Measurements from ENCODE around the gene GALNT6.

GALNT6 gene

GRCh38 chr12:51372021-51372420 is 19.2 kb downstream of the GALNT6 start:
- Histone ChIP-seq H3K9me3 (ENCODE audit: control insufficient read depth, low read length) (no peaks in the 10 kb centered on the region), H2BK120ac (ENCODE audit: low read depth, low read length) (no peak overlapping the region), H3K18ac (ENCODE audit: low read depth in 1 of 2, low read length in 2 of 2) (no peak overlapping the region), H2BK5ac (ENCODE audit: low read depth, low read length, poor library complexity, severe bottlenecking) (peak overlapping the region; percentile 15), H3K4me2 (ENCODE audit: low read length, poor library complexity, severe bottlenecking) (peak overlapping the region; percentile 26), H4K8ac (ENCODE audit: low read length) (no peak overlapping the region), H3K4me1 (ENCODE audit: control insufficient read depth, insufficient read depth, low read depth, low read length) (peaks cover 21% of the 10 kb centered on the region), H2AK5ac (ENCODE audit: low read length, severe bottlenecking) (no peak overlapping the region), H3K14ac (ENCODE audit: low read length in 2 of 2) (no peak overlapping the region), H2BK12ac (ENCODE audit: low read length in 2 of 2) (peak overlapping the region in 1 of 2 experiments; percentile 15), H3K36me3 (ENCODE audit: control insufficient read depth in 1 of 2, insufficient read depth in 2 of 2, low read depth in 1 of 2, low read length in 2 of 2) (peaks cover 0 to 1% of the 10 kb centered on the region in 2 experiments), H3K79me1 (replicated peaks; ENCODE audit: low read length, poor library complexity, severe bottlenecking) (no peaks in the 10 kb centered on the region), H3K27ac (ENCODE audit: low read length, poor library complexity, severe bottlenecking) (peak overlapping the region; percentile 91), H2AFZ (ENCODE audit: low read depth, low read length) (no peak overlapping the region), H3K27me3 (ENCODE audit: control insufficient read depth in 1 of 2, insufficient read depth in 1 of 2, low read length in 2 of 2) (peaks cover 0 to under 1% of the 10 kb centered on the region in 2 experiments), H4K91ac (ENCODE audit: low read length) (no peak overlapping the region), H3K4me3 (ENCODE audit: insufficient read depth in 1 of 2, low read depth in 1 of 2, low read length in 2 of 2) (peak overlapping the region in 1 of 2 experiments; percentile 3), H3K4ac (ENCODE audit: low read depth in 1 of 2, low read length in 2 of 2) (no peak overlapping the region), H2BK15ac (ENCODE audit: low read depth, poor library complexity, severe bottlenecking) (no peak overlapping the region), H3K23ac (ENCODE audit: low read length in 2 of 2) (no peak overlapping the region), H3K9ac (ENCODE audit: low read length) (peak overlapping the region; percentile 73)
- WGBS, result 100% methylated on average over 2 of the region's 2 CpGs
- no peak for DNase-seq

GRCh38 chr12:51371295-51371953 is 19.8 kb downstream of the GALNT6 start:
- Histone ChIP-seq H2BK5ac (ENCODE audit: low read depth, low read length, poor library complexity, severe bottlenecking) (no peak overlapping the region), H2BK15ac (ENCODE audit: low read depth, poor library complexity, severe bottlenecking) (no peak overlapping the region), H2AFZ (ENCODE audit: low read depth, low read length) (peak overlapping the region; percentile 18), H4K91ac (ENCODE audit: low read length) (no peak overlapping the region), H3K23ac (ENCODE audit: low read length in 2 of 2) (no peak overlapping the region), H2AK5ac (ENCODE audit: low read length, severe bottlenecking) (no peak overlapping the region), H3K9me3 (ENCODE audit: control insufficient read depth, low read length) (no peaks in the 10 kb centered on the region), H3K27me3 (ENCODE audit: control insufficient read depth in 1 of 2, insufficient read depth in 1 of 2, low read length in 2 of 2) (no peaks in the 10 kb centered on the region), H3K36me3 (ENCODE audit: control insufficient read depth in 1 of 2, insufficient read depth in 2 of 2, low read depth in 1 of 2, low read length in 2 of 2) (no peaks in the 10 kb centered on the region), H3K14ac (ENCODE audit: low read length in 2 of 2) (no peak overlapping the region), H3K4me1 (ENCODE audit: control insufficient read depth, insufficient read depth, low read depth, low read length) (peaks cover 21% of the 10 kb centered on the region), H3K9ac (ENCODE audit: low read length) (peak overlapping the region; percentile 73), H2BK120ac (ENCODE audit: low read depth, low read length) (no peak overlapping the region), H3K4me2 (ENCODE audit: low read length, poor library complexity, severe bottlenecking) (peak overlapping the region; percentile 26), H2BK12ac (ENCODE audit: low read length in 2 of 2) (peak overlapping the region; percentile 15 to 39), H3K4ac (ENCODE audit: low read depth in 1 of 2, low read length in 2 of 2) (no peak overlapping the region), H3K27ac (ENCODE audit: low read length, poor library complexity, severe bottlenecking) (peak overlapping the region; percentile 93), H4K8ac (ENCODE audit: low read length) (peak overlapping the region; percentile 57), H3K4me3 (ENCODE audit: insufficient read depth in 1 of 2, low read depth in 1 of 2, low read length in 2 of 2) (peak overlapping the region in 1 of 2 experiments; percentile 3), H3K18ac (ENCODE audit: low read depth in 1 of 2, low read length in 2 of 2) (peak overlapping the region; percentile 24 to 28), H3K79me1 (replicated peaks; ENCODE audit: low read length, poor library complexity, severe bottlenecking) (no peaks in the 10 kb centered on the region)
- 17% methylated on average over 5 of the region's 8 CpGs for WGBS
- peak; percentile 96 for DNase-seq

- H3K79me1 ChIP-seq (replicated peaks; ENCODE audit: low read length, poor library complexity, severe bottlenecking), result no peaks in the 10 kb centered on the region
- H2BK5ac ChIP-seq (ENCODE audit: low read depth, low read length, poor library complexity, severe bottlenecking), result no peak overlapping the region
- H3K27ac ChIP-seq (ENCODE audit: low read length, poor library complexity, severe bottlenecking), result peak overlapping the region; percentile 64
- H3K4me1 ChIP-seq (ENCODE audit: control insufficient read depth, insufficient read depth, low read depth, low read length), result peaks cover 21% of the 10 kb centered on the region
- no peak overlapping the region for H2BK120ac ChIP-seq (ENCODE audit: low read depth, low read length)
- no peaks in the 10 kb centered on the region for H3K9me3 ChIP-seq (ENCODE audit: control insufficient read depth, low read length)
- no peak overlapping the region for H4K91ac ChIP-seq (ENCODE audit: low read length)
- H3K27me3 ChIP-seq (ENCODE audit: control insufficient read depth in 1 of 2, insufficient read depth in 1 of 2, low read length in 2 of 2), result no peaks in the 10 kb centered on the region
- H3K23ac ChIP-seq (ENCODE audit: low read length in 2 of 2), result no peak overlapping the region
- H3K4me2 ChIP-seq (ENCODE audit: low read length, poor library complexity, severe bottlenecking), result no peak overlapping the region
- peak; percentile 5 for DNase-seq
- no peaks in the 10 kb centered on the region for H3K36me3 ChIP-seq (ENCODE audit: control insufficient read depth in 1 of 2, insufficient read depth in 2 of 2, low read depth in 1 of 2, low read length in 2 of 2)
- no peak overlapping the region for H3K14ac ChIP-seq (ENCODE audit: low read length in 2 of 2)
- WGBS, result 95% methylated on average over 3 of the region's 9 CpGs
- no peak overlapping the region for H2BK15ac ChIP-seq (ENCODE audit: low read depth, poor library complexity, severe bottlenecking)
- no peak overlapping the region for H2BK12ac ChIP-seq (ENCODE audit: low read length in 2 of 2)
- H3K4me3 ChIP-seq (ENCODE audit: insufficient read depth in 1 of 2, low read depth in 1 of 2, low read length in 2 of 2), result no peak overlapping the region
- no peak overlapping the region for H3K18ac ChIP-seq (ENCODE audit: low read depth in 1 of 2, low read length in 2 of 2)
- no peak overlapping the region for H3K9ac ChIP-seq (ENCODE audit: low read length)
- H3K4ac ChIP-seq (ENCODE audit: low read depth in 1 of 2, low read length in 2 of 2), result no peak overlapping the region
- no peak overlapping the region for H4K8ac ChIP-seq (ENCODE audit: low read length)
- H2AK5ac ChIP-seq (ENCODE audit: low read length, severe bottlenecking), result peak overlapping the region; percentile 32
- H2AFZ ChIP-seq (ENCODE audit: low read depth, low read length), result no peak overlapping the region
Observed at GRCh38 chr12:51370667-51371066, 20.5 kb downstream of the GALNT6 start.

- Histone ChIP-seq H2BK5ac (ENCODE audit: low read depth, low read length, poor library complexity, severe bottlenecking) (peak overlapping the region; percentile 21), H3K9ac (ENCODE audit: low read length) (no peak overlapping the region), H3K27me3 (ENCODE audit: control insufficient read depth in 1 of 2, insufficient read depth in 1 of 2, low read length in 2 of 2) (peaks cover 0 to 4% of the 10 kb centered on the region in 2 experiments), H3K4ac (ENCODE audit: low read depth in 1 of 2, low read length in 2 of 2) (no peak overlapping the region), H4K91ac (ENCODE audit: low read length) (no peak overlapping the region), H3K4me3 (ENCODE audit: insufficient read depth in 1 of 2, low read depth in 1 of 2, low read length in 2 of 2) (no peak overlapping the region), H2BK15ac (ENCODE audit: low read depth, poor library complexity, severe bottlenecking) (no peak overlapping the region), H3K18ac (ENCODE audit: low read depth in 1 of 2, low read length in 2 of 2) (no peak overlapping the region), H3K4me1 (ENCODE audit: control insufficient read depth, insufficient read depth, low read depth, low read length) (peaks cover 21% of the 10 kb centered on the region), H4K8ac (ENCODE audit: low read length) (no peak overlapping the region), H3K27ac (ENCODE audit: low read length, poor library complexity, severe bottlenecking) (no peak overlapping the region), H3K14ac (ENCODE audit: low read length in 2 of 2) (no peak overlapping the region), H3K36me3 (ENCODE audit: control insufficient read depth in 1 of 2, insufficient read depth in 2 of 2, low read depth in 1 of 2, low read length in 2 of 2) (no peaks in the 10 kb centered on the region), H3K23ac (ENCODE audit: low read length in 2 of 2) (no peak overlapping the region), H2BK12ac (ENCODE audit: low read length in 2 of 2) (peak overlapping the region in 1 of 2 experiments; percentile 21), H2BK120ac (ENCODE audit: low read depth, low read length) (no peak overlapping the region), H2AK5ac (ENCODE audit: low read length, severe bottlenecking) (peak overlapping the region; percentile 69), H2AFZ (ENCODE audit: low read depth, low read length) (no peak overlapping the region), H3K79me1 (replicated peaks; ENCODE audit: low read length, poor library complexity, severe bottlenecking) (no peaks in the 10 kb centered on the region), H3K4me2 (ENCODE audit: low read length, poor library complexity, severe bottlenecking) (no peak overlapping the region), H3K9me3 (ENCODE audit: control insufficient read depth, low read length) (no peaks in the 10 kb centered on the region)
- no peak for DNase-seq
- 98% methylated on average over 3 of the region's 4 CpGs for WGBS
Observed at GRCh38 chr12:51369581-51369980, 21.6 kb downstream of the GALNT6 start.
